ENCODE data around the gene UNK. TPM values are rescaled to one million over a fixed set of nuclear protein-coding genes. Genes with fewer than 3 reads are reported as not detected.

UNK gene
- total and polyA plus RNA-seq, 9 donors = 12.7 to 58.1 (median 39.9) TPM

DNA sequence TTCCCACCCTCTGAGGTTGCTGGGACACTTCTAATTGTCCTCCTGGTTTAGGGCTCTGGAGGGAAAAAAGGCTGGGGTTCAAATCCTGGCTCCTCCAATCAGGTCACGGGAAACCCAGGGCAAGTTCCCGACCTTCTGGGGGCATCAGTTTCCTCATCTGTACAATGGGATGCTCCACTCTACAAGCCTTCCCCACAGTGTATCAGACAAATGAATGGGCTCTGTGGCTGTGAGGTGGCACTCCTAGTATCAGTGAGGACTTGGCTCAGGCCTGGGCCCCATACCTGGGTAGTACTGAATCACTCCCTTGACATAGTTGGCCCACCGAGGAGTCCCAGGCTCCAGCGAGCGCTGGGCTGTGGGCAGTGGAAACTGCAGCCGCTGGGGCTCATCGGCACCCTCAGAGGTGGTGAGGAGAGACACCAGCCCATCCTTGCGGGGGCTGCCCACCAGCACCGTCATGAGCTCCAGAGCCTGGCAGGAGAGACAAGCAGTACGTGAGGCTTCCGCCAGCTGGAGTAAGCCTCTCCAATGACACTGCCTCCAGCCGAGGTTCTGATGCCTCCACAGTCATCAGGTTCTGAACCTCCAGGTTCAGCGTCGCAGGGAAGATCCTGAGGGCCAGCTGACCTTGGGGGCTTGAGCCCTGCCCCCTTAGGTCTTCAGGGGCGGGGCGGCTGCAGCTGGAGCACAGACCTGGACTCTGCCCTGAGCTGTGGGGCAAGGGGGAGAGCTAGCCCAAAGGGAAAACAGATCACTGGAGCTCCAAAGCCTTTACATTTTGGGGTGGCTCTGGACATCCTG lies 20.8 kb upstream of the UNK start:
- intact Hi-C loops (cut with DNase I) = no loop called here
- TF ChIP-seq, protein P1, sequence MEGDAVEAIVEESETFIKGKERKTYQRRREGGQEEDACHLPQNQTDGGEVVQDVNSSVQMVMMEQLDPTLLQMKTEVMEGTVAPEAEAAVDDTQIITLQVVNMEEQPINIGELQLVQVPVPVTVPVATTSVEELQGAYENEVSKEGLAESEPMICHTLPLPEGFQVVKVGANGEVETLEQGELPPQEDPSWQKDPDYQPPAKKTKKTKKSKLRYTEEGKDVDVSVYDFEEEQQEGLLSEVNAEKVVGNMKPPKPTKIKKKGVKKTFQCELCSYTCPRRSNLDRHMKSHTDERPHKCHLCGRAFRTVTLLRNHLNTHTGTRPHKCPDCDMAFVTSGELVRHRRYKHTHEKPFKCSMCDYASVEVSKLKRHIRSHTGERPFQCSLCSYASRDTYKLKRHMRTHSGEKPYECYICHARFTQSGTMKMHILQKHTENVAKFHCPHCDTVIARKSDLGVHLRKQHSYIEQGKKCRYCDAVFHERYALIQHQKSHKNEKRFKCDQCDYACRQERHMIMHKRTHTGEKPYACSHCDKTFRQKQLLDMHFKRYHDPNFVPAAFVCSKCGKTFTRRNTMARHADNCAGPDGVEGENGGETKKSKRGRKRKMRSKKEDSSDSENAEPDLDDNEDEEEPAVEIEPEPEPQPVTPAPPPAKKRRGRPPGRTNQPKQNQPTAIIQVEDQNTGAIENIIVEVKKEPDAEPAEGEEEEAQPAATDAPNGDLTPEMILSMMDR (IDR thresholded peaks at IDR 0.05) = no peak
- TF ChIP-seq POLR2A (IDR thresholded peaks at IDR 0.05) = no peak
- TF ChIP-seq EP300 (IDR thresholded peaks at IDR 0.05) = no peak
- Histone ChIP-seq H3K27ac (peak overlapping the region; percentile 12 to 78), H3K27me3 (no peaks in the 10 kb centered on the region), H3K4me1 (ENCODE audit: insufficient read depth) (peaks cover 11% of the 10 kb centered on the region), H3K36me3 (no peaks in the 10 kb centered on the region), H3K4me3 (peak overlapping the region; percentile 61), H3K9me3 (no peaks in the 10 kb centered on the region)
- 46 to 66% (median 49%) methylated on average over 13 to 16 of the region's 16 CpGs for WGBS, 3 donors
- DNase-seq = peak in 1 of 5 donors; percentile 41

DNA sequence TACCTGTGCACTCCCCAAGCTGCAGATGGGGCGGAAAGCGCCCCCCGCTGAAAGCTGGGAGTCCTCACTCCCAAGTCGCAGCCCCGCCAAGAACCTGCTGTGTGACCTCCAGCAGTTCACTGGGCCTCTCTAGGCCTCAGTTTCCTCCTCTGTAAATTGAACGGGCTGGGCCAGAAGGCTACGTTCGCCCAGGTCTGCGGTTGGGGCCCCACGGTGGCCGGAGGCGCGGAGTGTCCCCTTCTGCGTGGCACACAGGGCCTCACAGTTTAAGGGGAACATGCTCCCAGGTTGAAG lies 20.2 kb upstream of the UNK start:
- intact Hi-C loops (cut with DNase I) = no loop called here
- H3K4me1 ChIP-seq (ENCODE audit: insufficient read depth) = peaks cover 11% of the 10 kb centered on the region
- H3K27ac ChIP-seq = peak overlapping the region; percentile 1 to 78
- no peak for TF ChIP-seq POLR2A (IDR thresholded peaks at IDR 0.05)
- TF ChIP-seq, protein P1 (IDR thresholded peaks at IDR 0.05) = no peak
- TF ChIP-seq EP300 (IDR thresholded peaks at IDR 0.05) = no peak
- H3K36me3 ChIP-seq = no peaks in the 10 kb centered on the region
- no peaks in the 10 kb centered on the region for H3K27me3 ChIP-seq
- DNase-seq = no peak
- H3K9me3 ChIP-seq = no peaks in the 10 kb centered on the region
- 3 to 11% (median 6%) methylated on average over 7 to 14 of the region's 14 CpGs for WGBS, 3 donors
- H3K4me3 ChIP-seq = peak overlapping the region; percentile 61

DNA sequence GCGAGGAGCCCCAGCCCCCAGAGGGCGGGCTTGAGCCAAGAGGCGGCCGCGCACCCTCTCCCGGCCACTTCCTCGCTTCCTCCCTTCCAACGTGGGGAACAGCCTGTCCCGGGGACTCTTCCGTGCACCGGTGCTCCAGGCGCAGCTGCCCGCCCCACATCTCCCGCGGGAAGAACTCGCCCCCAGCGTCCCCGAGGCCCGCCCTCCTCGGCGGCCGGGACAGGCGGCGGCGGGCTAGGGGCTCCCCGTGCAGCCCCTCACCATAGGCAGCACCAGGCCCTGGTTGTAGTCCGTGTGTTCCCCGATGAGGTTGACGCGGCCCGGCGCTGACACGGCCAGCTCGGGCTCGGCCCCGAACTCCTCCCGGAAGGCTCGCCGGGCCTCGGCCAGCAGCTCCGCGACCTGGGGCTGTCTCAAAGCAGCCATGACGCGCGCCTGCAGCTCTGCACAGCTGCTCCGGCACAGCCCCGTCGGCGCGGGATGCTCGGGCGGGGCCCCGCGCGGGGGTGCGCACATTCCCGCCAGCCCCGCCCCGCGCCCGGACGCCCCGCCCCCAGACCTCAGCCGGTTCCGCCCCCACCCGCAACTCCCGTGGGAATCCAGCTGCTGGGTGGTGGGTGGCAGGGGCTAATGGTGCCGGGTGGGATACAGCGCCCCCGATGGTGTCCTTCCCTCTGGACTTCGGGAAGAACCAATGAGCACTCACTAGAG lies 19.7 kb upstream of the UNK start, which contains the start of gene GALK1:
Gene GALK1 (minus strand): TSS at position 482 of the 711 bp plus-strand sequence. CDS start 56 bp downstream, at position 426.
- Histone ChIP-seq H3K27ac (peak within 1 kb of the TSS; percentile 1 to 78), H3K4me3 (peak within 1 kb of the TSS; percentile 61), H3K9me3 (no peaks in the 10 kb centered on the region), H3K4me1 (ENCODE audit: insufficient read depth) (peaks cover 11% of the 10 kb centered on the region), H3K36me3 (no peaks in the 10 kb centered on the region), H3K27me3 (no peaks in the 10 kb centered on the region)
- TF ChIP-seq POLR2A (IDR thresholded peaks at IDR 0.05) (peak; percentile 52), EP300 (IDR thresholded peaks at IDR 0.05) (no peak)
- TF ChIP-seq, protein P1 (IDR thresholded peaks at IDR 0.05) = peak in 2 of 3 donors; percentile 9 to 45
- WGBS, 3 donors = 0 to 1% (median 0%) methylated on average over 28 to 71 of the region's 71 CpGs
- intact Hi-C loops (cut with DNase I) = no loop called here
- DNase-seq = peak; percentile 75 to 86 (median 79)

DNA sequence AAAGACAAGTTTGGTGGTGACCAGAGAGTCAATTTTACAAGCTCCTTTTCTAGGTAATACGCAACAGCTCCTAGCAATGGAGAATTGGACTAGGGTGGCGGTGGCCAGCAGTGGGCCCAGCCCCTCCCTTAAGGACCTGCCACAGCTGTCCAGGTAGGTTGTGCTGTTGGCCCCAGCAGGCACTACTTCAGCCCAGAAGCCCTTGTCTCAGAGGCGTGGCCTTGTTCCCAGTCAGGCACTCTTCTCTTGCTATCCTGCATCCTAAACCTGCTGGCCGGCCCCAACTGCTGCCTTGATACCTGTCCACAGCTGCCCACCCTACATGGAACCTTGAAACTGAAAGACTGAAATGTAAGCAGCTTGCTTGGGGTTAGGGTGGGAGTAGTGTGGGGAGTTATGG lies 18.6 kb upstream of the UNK start:
- no peaks in the 10 kb centered on the region for H3K9me3 ChIP-seq
- no peaks in the 10 kb centered on the region for H3K27me3 ChIP-seq
- peak in 2 of 5 donors; percentile 34 to 44 for DNase-seq
- intact Hi-C loops (cut with DNase I) = no loop called here
- H3K27ac ChIP-seq = no peak overlapping the region
- no peak for TF ChIP-seq EP300 (IDR thresholded peaks at IDR 0.05)
- no peak for TF ChIP-seq POLR2A (IDR thresholded peaks at IDR 0.05)
- TF ChIP-seq, protein P1 (IDR thresholded peaks at IDR 0.05) = no peak
- WGBS, 3 donors = 77 to 86% (median 83%) methylated on average over 4 of the region's 4 CpGs
- no peaks in the 10 kb centered on the region for H3K36me3 ChIP-seq
- H3K4me3 ChIP-seq = no peak overlapping the region
- H3K4me1 ChIP-seq (ENCODE audit: insufficient read depth) = peaks cover 11% of the 10 kb centered on the region

Measured in ovary (tissue), 9 donors.